HG03342 (cell line): ENCODE measurements around the gene VIT.

Experiments used
- ATAC-seq: cut with Tn5 transposase; IDR thresholded peaks from one replicate; pipeline ENCODE4 v1.9.1; 2021; ENCODE audit warnings: mild to moderate bottlenecking, moderate library complexity; ENCODE audit not compliant: unreplicated experiment

The VIT gene

GRCh38 chr2:36756438-36756837 lies 59.9 kb downstream of the VIT start:
- no peak for ATAC-seq

- ATAC-seq = no peak
These were observed 66.4 kb downstream of the VIT start for GRCh38 chr2:36762764-36763490.

GRCh38 chr2:36769106-36769505 lies 72.6 kb downstream of the VIT start:
- no peak for ATAC-seq

GRCh38 chr2:36770542-36771287 lies 74.2 kb downstream of the VIT start:
- peak; percentile 72 for ATAC-seq

GRCh38 chr2:36771671-36772070 lies 75.2 kb downstream of the VIT start:
- no peak for ATAC-seq

- ATAC-seq = no peak
These were observed 77.4 kb downstream of the VIT start for GRCh38 chr2:36773947-36774346.

GRCh38 chr2:36775261-36775660 lies 78.8 kb downstream of the VIT start:
- ATAC-seq = no peak

GRCh38 chr2:36775806-36776205 lies 79.3 kb downstream of the VIT start:
- no peak for ATAC-seq

- no peak for ATAC-seq
These were observed 80.8 kb downstream of the VIT start for GRCh38 chr2:36777272-36777671.

- ATAC-seq = no peak
These were observed 81.3 kb downstream of the VIT start for GRCh38 chr2:36777788-36778187.

GRCh38 chr2:36779462-36779861 lies 83.0 kb downstream of the VIT start:
- no peak for ATAC-seq

- ATAC-seq = peak; percentile 60
These were observed 83.8 kb downstream of the VIT start for GRCh38 chr2:36780231-36780839.

- ATAC-seq = no peak
These were observed 85.6 kb downstream of the VIT start for GRCh38 chr2:36781907-36782720.

- no peak for ATAC-seq
These were observed 86.7 kb downstream of the VIT start for GRCh38 chr2:36783246-36783645.

- peak; percentile 63 for ATAC-seq
These were observed 88.8 kb downstream of the VIT start for GRCh38 chr2:36785179-36785795.

GRCh38 chr2:36789181-36789804 lies 92.8 kb downstream of the VIT start:
- ATAC-seq = no peak

GRCh38 chr2:36792951-36793350 lies 96.4 kb downstream of the VIT start:
- no peak for ATAC-seq

GRCh38 chr2:36797324-36798070 lies 101.0 kb downstream of the VIT start:
- no peak for ATAC-seq

GRCh38 chr2:36798724-36799123 lies 102.2 kb downstream of the VIT start:
- ATAC-seq = no peak

GRCh38 chr2:36800381-36800780 lies 103.9 kb downstream of the VIT start:
- ATAC-seq = no peak
